ELF-1 (cell line): ENCODE data around the gene KIF22.

Experiments used
- DNase-seq: peaks from one replicate; pipeline ENCODE4 v3.0.0-alpha.2; 2016; ENCODE audit warnings: low read depth, low spot score

The KIF22 gene

DNA sequence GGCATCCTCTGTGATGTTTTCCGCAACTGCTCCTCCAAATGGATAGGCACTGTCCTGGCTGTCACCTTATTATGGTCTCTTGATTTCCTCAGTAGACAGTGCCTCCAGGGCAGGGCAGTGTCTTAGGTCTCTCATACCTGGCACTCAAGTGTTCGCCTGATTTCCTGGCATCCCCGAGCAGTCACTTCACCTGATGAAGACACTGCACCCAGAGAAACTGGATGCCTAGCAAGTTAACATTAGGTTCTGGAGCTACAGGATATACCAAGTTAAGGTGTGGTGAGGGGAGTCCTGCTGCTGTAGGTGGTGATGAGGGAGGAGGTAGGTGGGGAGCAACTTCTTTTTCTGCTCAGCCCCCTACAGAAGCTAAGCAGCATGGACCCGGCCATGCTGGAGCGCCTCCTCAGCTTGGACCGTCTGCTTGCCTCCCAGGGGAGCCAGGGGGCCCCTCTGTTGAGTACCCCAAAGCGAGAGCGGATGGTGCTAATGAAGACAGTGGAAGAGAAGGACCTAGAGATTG, 11.9 kb downstream of the KIF22 start:
- DNase-seq, result no peak

GRCh38 chr16:29804020-29804419, 13.5 kb downstream of the KIF22 start:
- DNase-seq, result no peak

- no peak for DNase-seq
These were observed 14.1 kb downstream of the KIF22 start for GRCh38 chr16:29804455-29805231.

DNA sequence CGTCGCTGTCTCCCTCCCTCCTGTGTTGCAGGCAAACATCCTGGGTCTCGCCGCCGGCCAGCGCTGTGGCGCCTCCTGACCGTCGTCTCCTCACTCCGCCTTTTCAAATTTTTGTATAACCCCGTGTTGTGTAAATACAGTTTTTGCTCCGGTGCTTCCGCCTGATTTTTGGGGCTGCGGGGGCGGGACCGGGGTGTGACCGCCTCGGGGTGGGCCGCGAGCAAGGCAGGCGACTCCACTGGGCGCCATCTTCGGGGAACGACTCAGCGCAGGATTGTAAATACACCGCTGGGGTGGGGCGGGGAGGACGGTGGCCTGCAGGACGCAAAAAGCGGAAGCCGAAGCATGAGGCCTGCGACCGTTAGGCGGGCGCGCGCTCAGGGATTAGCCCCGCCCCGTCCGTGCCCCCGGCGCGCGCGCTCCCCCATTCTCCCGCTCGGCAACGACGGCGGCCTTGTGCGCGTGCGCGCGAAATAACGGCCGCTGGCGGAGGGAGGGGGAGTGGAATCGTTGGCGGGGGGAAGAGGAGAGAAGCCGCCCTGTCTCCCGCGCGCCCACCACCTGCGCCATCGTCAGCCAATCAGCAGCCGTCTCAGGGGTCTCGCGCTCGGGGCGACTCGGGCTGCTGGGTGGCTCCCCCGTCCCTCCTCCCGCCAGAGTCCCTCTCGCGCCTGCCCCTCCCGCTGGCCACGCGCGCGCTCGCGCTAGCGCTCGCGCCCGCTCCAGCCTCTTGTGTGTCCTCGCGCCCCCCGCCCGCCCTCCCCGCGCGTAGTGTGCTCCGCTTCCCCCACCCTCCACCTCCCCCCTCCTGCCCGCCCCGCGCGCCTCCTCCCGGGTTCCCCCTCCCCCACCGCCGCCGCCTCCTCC, 14.9 kb downstream of the KIF22 start:
- DNase-seq, result peak; percentile 99

GRCh38 chr16:29806099-29806579, 15.6 kb downstream of the KIF22 start, which contains the start of gene MAZ:
Gene MAZ, plus strand, starts transcription at chr16:29806529. Its CDS starts 173 bp downstream, at chr16:29806702.
- DNase-seq, result no peak

- DNase-seq, result peak; percentile 72
These were observed 16.3 kb downstream of the KIF22 start for GRCh38 chr16:29806641-29807425.

- peak; percentile 85 for DNase-seq
These were observed 17.1 kb downstream of the KIF22 start for GRCh38 chr16:29807426-29808218.

GRCh38 chr16:29808219-29808900, 17.8 kb downstream of the KIF22 start:
- DNase-seq, result no peak

DNA sequence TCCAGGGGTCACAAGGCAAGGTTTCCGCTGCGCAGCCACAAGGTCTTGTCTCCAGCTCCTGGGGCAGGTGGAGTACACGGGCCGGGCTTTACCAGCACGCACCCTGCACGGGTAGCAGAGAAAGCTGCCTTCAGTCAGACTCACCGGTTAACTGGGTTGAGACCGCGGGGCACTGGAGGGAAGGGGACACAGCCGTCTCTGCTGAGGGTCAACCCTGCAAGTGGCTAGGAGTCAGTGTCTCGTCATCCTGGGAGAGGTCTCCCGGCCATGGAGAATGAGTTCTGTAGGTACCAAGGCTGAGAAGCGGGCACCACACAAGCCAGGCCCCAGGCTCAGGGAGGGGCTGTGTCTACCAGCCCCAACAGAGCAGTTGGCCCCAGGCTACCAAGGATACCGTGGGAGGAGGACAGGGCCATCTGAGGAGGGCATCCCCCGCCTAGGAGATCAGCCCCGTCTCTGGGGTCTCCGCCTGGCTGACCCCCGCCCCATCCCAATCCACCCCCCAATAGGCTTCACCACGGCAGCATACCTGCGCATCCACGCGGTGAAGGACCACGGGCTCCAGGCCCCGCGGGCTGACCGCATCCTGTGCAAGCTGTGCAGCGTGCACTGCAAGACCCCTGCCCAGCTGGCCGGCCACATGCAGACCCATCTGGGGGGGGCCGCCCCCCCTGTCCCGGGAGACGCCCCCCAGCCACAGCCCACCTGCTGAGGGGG, 18.6 kb downstream of the KIF22 start:
- DNase-seq, result peak; percentile 32

DNA sequence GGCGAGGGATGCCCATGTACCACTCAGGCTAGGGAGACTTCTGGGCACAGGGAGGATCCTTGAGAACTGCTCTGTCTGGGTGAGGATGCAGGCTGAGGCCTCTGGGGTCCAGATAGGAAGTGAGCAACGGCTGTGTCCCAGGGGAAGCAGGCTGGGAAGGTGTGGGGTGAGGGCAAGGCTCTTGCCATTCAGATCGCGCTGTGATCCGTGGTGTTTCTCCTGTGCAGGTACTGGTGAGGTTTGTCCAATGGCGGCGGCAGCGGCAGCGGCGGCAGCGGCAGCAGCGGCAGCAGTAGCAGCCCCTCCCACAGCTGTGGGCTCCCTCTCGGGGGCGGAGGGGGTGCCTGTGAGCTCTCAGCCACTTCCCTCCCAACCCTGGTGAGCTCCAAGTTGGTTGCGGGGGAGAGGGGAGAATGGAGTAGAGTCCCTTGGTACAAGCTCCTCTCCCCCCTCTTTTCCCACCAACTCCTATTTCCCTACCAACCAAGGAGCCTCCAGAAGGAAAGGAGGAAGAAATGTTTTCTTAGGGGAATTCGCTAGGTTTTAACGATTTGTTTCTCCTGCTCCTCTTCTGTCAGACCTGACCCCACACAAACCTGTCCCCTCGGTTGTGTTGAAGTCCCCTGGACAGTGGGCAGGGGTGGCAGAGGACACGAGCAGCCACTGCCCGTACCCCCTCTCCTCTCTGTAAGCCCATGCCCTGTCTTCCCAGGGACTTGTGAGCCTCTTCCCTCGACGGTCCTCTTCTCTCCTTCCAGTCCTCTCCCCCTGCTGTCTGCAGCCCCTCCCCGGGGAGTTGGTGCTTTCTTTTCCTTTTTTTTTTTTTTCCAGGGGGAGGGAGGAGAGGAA, 19.5 kb downstream of the KIF22 start:
- DNase-seq, result peak; percentile 66

DNA sequence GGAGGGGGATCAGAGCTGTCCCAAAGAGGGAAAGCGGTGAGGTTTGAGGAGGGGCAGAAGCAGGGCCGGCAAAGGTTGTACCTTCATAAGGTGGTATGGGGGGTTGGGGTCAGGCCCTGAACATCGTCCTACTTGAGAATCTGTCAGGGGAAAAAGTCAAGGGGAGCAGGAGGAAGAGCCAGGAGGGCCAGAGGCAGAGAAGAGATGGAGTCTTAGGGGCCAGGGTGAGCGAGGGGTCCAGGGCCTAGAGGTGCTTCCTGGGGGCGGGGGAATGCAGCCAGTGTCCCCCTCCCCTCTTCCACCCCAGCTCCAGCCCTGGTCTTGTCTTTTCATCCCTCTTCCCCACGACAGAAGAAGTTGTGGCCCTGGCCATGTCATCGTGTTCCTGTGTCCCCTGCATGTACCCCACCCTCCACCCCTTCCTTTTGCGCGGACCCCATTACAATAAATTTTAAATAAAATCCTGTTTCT, 20.2 kb downstream of the KIF22 start:
- no peak for DNase-seq

GRCh38 chr16:29811170-29811895, 20.8 kb downstream of the KIF22 start:
- DNase-seq, result peak; percentile 99

GRCh38 chr16:29811896-29812665, 21.5 kb downstream of the KIF22 start, which contains the start of gene PRRT2:
Gene PRRT2, plus strand, starts transcription at chr16:29812193. Its CDS starts 862 bp downstream, at chr16:29813055.
- DNase-seq, result peak; percentile 74

DNA sequence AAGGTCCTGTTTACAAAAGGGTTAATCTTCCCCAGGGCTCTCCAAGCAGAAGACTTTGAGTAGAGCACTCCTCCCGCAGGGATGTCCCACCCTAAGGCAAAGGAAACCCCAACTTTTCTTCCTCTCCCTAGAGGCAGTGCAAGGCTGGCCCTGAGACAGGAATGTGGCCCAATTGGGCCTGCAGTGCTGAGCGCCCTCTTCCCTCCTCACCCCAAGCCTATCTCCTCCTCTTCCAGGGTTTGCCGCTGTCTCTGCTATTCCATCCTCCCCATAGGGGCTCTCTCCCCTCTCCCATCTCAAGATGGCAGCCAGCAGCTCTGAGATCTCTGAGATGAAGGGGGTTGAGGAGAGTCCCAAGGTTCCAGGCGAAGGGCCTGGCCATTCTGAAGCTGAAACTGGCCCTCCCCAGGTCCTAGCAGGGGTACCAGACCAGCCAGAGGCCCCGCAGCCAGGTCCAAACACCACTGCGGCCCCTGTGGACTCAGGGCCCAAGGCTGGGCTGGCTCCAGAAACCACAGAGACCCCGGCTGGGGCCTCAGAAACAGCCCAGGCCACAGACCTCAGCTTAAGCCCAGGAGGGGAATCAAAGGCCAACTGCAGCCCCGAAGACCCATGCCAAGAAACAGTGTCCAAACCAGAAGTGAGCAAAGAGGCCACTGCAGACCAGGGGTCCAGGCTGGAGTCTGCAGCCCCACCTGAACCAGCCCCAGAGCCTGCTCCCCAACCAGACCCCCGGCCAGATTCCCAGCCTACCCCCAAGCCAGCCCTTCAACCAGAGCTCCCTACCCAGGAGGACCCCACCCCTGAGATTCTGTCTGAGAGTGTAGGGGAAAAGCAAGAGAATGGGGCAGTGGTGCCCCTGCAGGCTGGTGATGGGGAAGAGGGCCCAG, 22.4 kb downstream of the KIF22 start:
- no peak for DNase-seq

- no peak for DNase-seq
These were observed 23.4 kb downstream of the KIF22 start for GRCh38 chr16:29813644-29814562.
